SK-N-MC (cell line): ENCODE results near the gene MFSD1.

Experiments used
- DNase-seq: peaks from one replicate; pipeline ENCODE4 v3.0.0-alpha.2; 2011; ENCODE audit warnings: low read depth, low spot score
- H3K27ac ChIP-seq: fragments of 200-600 bp; sonication (generic); 2 replicates; pipeline ENCODE4 v1.5.1; 2016; ENCODE audit warnings: mixed run types
- H3K36me3 ChIP-seq: fragments of 200-600 bp; sonication (generic); 2 replicates; pipeline ENCODE4 v1.6.1; 2017; ENCODE audit warnings: antibody characterized with exemption, low read length, mixed read lengths; ENCODE audit not compliant: insufficient read depth
- H3K4me3 ChIP-seq: fragments of 200-600 bp; sonication (generic); 2 replicates; pipeline ENCODE4 v1.5.1; 2016
- H3K9ac ChIP-seq: fragments of 200-600 bp; sonication (generic); 2 replicates; pipeline ENCODE4 v1.8.0; 2017; ENCODE audit warnings: mixed run types, mixed read lengths; ENCODE audit not compliant: insufficient read length
- H3K9me3 ChIP-seq: fragments of 200-600 bp; sonication (generic); 2 replicates; pipeline ENCODE4 v1.6.1; 2017; ENCODE audit warnings: low read depth, mild to moderate bottlenecking, antibody characterized with exemption, low read length, moderate library complexity, mixed read lengths
- EZH2 ChIP-seq: fragments of 200-600 bp; sonication (generic); IDR thresholded peaks from one replicate; pipeline ENCODE4 v1.6.1; 2017; ENCODE audit warnings: antibody characterized with exemption
- FOXP2 ChIP-seq: optimal IDR thresholded peaks from 2 replicates; pipeline ENCODE3; 2011; ENCODE audit warnings: mild to moderate bottlenecking, moderate library complexity; ENCODE audit not compliant: insufficient read depth; ENCODE audit errors: extremely low read length, control extremely low read depth
- POLR2AphosphoS5 ChIP-seq: IDR thresholded peaks from 2 replicates; pipeline ENCODE4 v1.6.1; 2012; ENCODE audit warnings: mild to moderate bottlenecking, low read depth, low read length, borderline replicate concordance

MFSD1 gene

GRCh38 chr3:158768361-158768787 is 33.5 kb upstream of the MFSD1 start:
- no peak for DNase-seq
- H3K36me3 ChIP-seq, result no peaks in the 10 kb centered on the region
- H3K4me3 ChIP-seq, result no peak overlapping the region
- H3K9ac ChIP-seq, result no peak overlapping the region
- H3K27ac ChIP-seq, result no peak overlapping the region
- H3K9me3 ChIP-seq, result no peaks in the 10 kb centered on the region
- TF ChIP-seq FOXP2, result no peak
- TF ChIP-seq EZH2, result no peak
- TF ChIP-seq POLR2AphosphoS5, result no peak

- H3K27ac ChIP-seq, result no peak overlapping the region
- H3K4me3 ChIP-seq, result no peak overlapping the region
- no peak overlapping the region for H3K9ac ChIP-seq
- TF ChIP-seq FOXP2, result no peak
- TF ChIP-seq EZH2, result no peak
- no peak for TF ChIP-seq POLR2AphosphoS5
- no peak for DNase-seq
- no peaks in the 10 kb centered on the region for H3K36me3 ChIP-seq
- no peaks in the 10 kb centered on the region for H3K9me3 ChIP-seq
These were observed 32.8 kb upstream of the MFSD1 start for GRCh38 chr3:158768881-158769543.

- Histone ChIP-seq H3K9ac (no peak overlapping the region), H3K4me3 (no peak overlapping the region), H3K36me3 (no peaks in the 10 kb centered on the region), H3K9me3 (no peaks in the 10 kb centered on the region), H3K27ac (no peak overlapping the region)
- no peak for DNase-seq
- no peak for TF ChIP-seq EZH2
- no peak for TF ChIP-seq POLR2AphosphoS5
- TF ChIP-seq FOXP2, result no peak
These were observed 32.3 kb upstream of the MFSD1 start for GRCh38 chr3:158769549-158769948.

- H3K4me3 ChIP-seq, result no peak overlapping the region
- TF ChIP-seq FOXP2 (no peak), POLR2AphosphoS5 (no peak), EZH2 (no peak)
- H3K27ac ChIP-seq, result no peak overlapping the region
- no peak for DNase-seq
- H3K9ac ChIP-seq, result no peak overlapping the region
- H3K9me3 ChIP-seq, result no peaks in the 10 kb centered on the region
- no peaks in the 10 kb centered on the region for H3K36me3 ChIP-seq
These were observed 31.7 kb upstream of the MFSD1 start for GRCh38 chr3:158769952-158770740.

GRCh38 chr3:158770741-158771350 is 31.0 kb upstream of the MFSD1 start:
- Histone ChIP-seq H3K9me3 (no peaks in the 10 kb centered on the region), H3K36me3 (no peaks in the 10 kb centered on the region), H3K27ac (no peak overlapping the region), H3K9ac (no peak overlapping the region), H3K4me3 (no peak overlapping the region)
- TF ChIP-seq POLR2AphosphoS5 (no peak), EZH2 (no peak), FOXP2 (no peak)
- DNase-seq, result no peak

GRCh38 chr3:158771577-158771976 is 30.3 kb upstream of the MFSD1 start:
- H3K9ac ChIP-seq, result no peak overlapping the region
- no peaks in the 10 kb centered on the region for H3K9me3 ChIP-seq
- TF ChIP-seq POLR2AphosphoS5, result no peak
- no peak for TF ChIP-seq FOXP2
- no peak for TF ChIP-seq EZH2
- H3K27ac ChIP-seq, result no peak overlapping the region
- H3K36me3 ChIP-seq, result no peaks in the 10 kb centered on the region
- DNase-seq, result no peak
- no peak overlapping the region for H3K4me3 ChIP-seq

GRCh38 chr3:158771982-158772381 is 29.9 kb upstream of the MFSD1 start:
- Histone ChIP-seq H3K9ac (no peak overlapping the region), H3K4me3 (no peak overlapping the region), H3K9me3 (no peaks in the 10 kb centered on the region), H3K36me3 (no peaks in the 10 kb centered on the region), H3K27ac (no peak overlapping the region)
- DNase-seq, result no peak
- no peak for TF ChIP-seq FOXP2
- TF ChIP-seq POLR2AphosphoS5, result no peak
- TF ChIP-seq EZH2, result no peak

GRCh38 chr3:158773166-158773565 is 28.7 kb upstream of the MFSD1 start:
- H3K27ac ChIP-seq, result no peak overlapping the region
- no peak for DNase-seq
- no peaks in the 10 kb centered on the region for H3K36me3 ChIP-seq
- H3K4me3 ChIP-seq, result no peak overlapping the region
- H3K9me3 ChIP-seq, result no peaks in the 10 kb centered on the region
- no peak overlapping the region for H3K9ac ChIP-seq
- TF ChIP-seq FOXP2 (no peak), EZH2 (no peak), POLR2AphosphoS5 (no peak)
